ENCODE data around the gene ZNF385C.

The ZNF385C gene

GRCh38 chr17:42109086-42109485, 10.8 kb upstream of the ZNF385C start:
- DNase-seq (ENCODE audit: low read depth in 4 of 4, low spot score in 1 of 4) = no peak

DNA sequence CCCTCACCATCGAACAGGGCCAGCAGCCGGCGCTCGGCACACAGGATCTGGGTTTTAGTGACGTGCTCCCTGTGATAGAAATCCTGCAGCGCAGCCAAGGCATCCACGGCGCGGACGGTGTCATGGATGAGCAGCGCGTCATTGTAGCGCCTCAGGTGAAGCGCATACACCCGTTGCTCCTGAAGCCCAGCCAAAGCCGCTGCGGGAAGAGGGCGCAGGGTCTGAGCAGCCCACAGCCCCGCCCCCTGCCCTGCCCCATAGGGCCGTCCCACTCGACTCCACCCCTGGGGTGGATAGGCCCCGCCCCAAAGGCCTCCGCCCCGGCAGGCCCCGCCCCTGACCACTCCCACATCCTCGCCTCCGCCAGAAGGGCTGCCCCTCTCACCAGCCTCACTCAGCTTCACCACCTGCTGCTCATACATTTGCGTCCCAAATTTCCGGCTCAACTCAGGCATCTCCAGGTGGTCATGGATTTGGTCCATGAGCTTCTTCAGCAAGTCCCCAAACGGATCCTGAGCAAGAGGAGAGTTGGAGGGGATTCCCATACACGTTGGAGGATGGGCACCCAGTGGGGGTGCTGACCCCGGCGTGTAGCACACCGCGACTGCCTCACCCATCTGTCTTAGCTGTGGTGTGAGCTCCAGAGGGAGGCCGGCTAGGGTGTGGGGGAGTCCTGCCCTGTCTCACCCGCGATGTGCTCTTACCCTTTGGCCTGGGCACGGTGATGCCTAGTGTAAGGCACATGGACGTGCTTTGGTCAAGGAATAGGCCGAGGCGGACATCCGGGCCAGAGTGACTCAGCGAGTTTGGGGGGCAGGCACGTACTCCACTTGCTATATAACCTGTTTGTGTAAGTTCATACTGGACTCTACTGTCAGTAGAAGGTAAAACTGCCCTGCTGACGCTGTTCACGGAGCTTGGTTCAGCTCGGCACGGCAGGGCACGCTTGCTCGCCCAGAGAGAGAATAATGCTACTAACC, 9.6 kb upstream of the ZNF385C start:
- DNase-seq (ENCODE audit: low read depth in 4 of 4, low spot score in 1 of 4) = peak; percentile 82 to 95 (median 88)

GRCh38 chr17:42107124-42107523, 8.9 kb upstream of the ZNF385C start:
- DNase-seq (ENCODE audit: low read depth in 4 of 4, low spot score in 1 of 4) = no peak

DNA sequence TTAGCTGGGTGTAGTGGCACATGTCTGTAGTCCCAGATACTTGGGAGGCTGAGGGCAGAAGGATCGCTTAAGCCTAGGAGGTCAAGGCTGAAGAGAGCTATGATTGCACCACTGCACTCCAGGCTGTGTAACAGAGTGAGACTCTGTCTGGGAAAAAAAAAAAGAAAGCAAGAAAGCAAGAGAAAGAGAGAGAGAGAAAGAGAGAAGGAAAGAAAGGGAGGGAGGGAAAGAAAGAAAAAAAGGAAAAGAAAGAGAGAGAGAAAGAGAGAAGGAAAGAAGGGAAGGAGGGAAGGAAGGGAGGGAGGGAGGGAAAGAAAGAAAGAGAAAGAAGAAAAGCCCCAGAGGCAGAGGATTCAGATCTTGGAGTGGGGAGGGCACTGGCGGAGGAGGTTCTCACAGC, 7.7 kb upstream of the ZNF385C start:
- DNase-seq (ENCODE audit: low read depth in 4 of 4, low spot score in 1 of 4) = no peak

DNA sequence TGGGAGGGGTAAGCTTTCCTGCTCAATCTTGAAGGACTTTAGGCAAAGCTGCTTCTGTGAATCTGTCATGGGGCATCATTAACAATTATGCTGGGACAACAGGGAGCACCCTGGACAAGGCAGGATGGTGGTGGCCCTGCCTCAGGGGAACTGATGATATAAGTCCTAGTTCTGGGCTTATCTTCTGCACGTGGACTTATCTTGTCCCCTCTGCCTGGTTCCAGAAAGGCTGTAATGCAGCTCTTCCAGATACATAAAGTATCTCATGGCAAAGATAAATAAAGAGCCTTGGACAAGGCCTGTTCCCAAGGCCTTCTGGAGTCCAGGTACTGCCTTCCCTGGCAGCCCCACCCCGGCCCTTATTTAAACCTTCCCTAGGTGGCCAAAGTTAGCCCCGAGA, 6.0 kb upstream of the ZNF385C start:
- no peak for DNase-seq (ENCODE audit: low read depth in 4 of 4, low spot score in 1 of 4)

DNA sequence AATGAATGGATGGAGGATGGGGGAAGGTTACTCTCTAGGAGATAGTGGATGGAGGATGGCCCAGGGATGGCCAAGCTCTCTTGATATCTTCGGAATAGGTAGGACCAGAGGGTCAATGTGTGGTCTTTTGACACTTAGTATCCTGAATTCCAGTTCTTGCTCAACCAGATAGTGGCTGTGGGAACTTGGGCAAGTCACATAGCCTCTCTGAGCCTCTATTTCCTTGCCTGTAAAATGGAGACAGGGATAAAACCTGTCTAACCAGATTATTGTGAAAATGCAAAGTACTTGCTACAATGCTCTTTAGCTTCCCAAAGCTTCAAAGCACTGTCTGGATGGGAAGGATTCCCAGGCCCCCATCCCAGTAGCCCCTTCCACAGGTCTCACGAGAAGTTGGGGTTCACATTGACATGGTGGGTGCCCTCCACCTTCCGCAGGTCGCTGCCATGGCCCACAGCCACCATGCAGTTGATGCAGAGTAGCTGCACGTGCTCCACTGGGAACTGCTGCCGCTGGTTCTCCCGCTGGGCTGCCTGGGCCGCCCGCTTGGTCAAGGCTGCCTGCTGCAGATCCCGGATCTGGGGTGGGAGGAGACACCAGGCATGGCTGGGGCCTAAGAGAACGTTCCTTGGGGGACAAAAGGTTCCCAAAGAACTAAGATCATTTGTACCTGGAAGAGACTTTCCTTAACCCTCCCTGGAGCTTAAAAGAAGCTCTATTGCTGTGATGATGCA, 5.1 kb upstream of the ZNF385C start:
- DNase-seq (ENCODE audit: low read depth in 4 of 4, low spot score in 1 of 4) = no peak

DNA sequence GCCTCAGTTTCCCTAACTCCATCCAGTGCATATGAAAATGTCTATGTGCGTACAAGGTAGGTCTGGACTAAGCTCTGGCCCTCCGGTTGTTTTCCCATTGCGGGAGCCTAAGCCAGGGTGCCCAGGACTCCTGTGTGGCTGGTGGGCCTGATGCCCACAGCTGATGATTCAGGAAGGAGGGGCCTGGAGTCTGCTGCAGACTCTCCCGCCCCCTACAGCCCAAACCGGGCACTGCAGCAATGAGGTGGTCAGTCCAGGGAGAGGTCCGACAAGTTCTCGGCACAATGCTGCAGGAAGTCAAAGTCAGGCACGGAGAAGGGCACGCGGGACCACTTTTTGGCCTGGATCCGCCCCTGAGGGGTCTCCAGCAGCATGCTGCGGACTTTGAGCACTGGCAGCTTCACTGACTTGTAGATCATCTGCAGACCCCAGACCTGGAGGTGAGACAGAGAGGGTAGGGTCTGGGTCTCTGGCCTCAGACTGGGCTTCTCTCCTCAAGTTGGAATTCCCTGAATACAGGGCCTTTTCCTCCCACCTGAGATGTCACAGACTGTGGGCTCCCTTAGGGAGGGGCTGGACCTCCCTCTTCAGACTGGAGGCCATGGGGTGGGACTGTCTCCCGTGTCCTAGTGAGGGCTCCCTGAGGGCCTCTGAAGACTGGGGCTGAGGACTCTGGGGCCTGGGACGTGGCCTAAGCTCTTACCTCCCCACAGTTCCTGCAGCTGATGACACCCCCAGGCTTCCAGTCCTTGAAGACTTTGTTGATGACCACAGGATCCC, 3.4 kb upstream of the ZNF385C start:
- peak; percentile 38 to 63 (median 52) for DNase-seq (ENCODE audit: low read depth in 4 of 4, low spot score in 1 of 4)

DNA sequence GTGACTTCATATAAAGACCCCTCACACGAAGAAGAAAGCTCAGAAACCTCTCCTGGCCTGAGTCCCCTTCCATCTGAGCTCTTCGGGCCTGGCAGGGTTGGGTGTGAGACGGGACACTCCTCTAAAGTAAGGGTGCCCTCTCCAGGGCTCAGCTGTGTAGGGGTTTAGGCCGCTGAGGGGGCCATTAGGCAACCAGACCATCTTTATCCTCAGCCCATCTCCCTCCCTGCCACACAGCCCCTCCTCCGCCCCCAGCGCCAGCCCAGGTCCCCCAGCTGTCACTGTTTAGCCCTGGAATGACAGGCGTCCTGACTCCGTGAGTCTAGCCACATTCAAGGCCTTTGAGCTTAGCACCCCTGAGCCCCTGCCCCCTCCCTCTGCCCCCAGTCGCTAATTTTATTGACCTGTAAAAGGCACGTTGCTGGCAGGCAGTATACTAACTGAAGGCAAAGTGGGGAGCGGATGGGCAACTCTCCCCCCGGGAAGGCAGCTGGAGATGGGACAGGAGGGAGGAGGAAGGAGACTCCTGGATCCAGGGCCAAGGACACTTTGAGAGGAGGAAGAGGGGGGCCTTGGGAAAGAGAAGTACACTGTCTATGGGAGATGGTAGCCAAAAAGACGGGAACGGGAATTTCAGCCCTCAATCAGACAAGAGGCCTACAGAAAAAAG, 592 bp upstream of the ZNF385C start:
- no peak for DNase-seq (ENCODE audit: low read depth in 4 of 4, low spot score in 1 of 4)

GRCh38 chr17:42096360-42097111, 1.7 kb downstream of the ZNF385C start:
- DNase-seq (ENCODE audit: low read depth in 4 of 4, low spot score in 1 of 4) = no peak

DNA sequence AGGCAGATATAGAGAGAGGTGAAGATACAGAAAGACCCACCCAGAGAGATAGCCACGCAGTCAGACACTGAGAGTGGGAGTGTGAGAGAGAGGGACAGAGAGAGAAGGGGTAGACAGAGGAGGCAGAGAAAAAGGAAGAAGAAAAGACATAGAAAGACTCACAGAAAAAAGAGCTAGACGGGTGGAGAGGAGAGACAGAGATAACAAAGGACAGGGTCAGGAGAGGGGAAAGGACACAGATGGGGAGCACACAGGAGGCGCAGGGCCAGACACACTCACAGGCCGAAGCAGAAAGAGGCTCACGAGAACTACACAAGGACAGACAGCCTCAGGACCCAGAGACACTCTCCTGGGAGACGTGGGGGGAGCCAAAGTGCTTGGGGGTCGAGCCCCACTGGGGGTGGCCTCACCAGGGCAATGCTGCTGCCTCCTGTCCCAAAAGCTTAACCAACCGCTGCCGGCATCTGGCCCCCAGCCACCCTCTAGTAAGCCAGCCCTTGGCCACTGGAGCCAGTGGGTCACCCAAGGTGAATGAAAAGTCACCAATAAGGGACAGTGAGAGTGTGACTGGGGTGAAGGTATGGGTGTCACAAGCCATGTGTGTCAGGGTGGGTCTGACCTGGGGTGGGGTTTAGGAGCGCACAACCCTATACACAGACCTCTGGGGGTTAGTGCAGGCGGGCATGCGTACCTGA, 3.8 kb downstream of the ZNF385C start:
- DNase-seq (ENCODE audit: low read depth in 4 of 4, low spot score in 1 of 4) = no peak

DNA sequence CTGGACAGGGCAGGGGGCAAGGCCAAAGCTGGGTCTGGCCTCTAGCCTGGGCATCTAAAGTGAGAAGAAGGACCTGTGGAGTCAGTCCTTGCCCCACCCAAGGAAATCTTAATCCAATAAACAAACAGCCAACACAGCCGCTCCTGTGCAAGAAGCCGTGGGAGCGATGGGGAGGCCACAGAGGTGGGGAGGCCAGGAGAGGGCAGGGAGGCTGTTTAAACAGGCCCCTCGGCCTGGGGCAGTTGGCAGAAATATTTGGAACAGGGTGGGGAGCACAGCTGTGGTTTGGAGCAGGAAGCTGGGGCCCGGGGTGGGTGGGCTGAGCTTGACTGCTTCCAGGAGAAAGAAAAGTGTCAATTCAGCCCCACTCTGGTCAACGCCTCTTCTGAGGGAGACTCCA, 5.3 kb downstream of the ZNF385C start:
- DNase-seq (ENCODE audit: low read depth in 4 of 4, low spot score in 1 of 4) = no peak

- no peak for DNase-seq (ENCODE audit: low read depth in 4 of 4, low spot score in 1 of 4)
Observed at GRCh38 chr17:42090964-42091790, 7.1 kb downstream of the ZNF385C start.

DNA sequence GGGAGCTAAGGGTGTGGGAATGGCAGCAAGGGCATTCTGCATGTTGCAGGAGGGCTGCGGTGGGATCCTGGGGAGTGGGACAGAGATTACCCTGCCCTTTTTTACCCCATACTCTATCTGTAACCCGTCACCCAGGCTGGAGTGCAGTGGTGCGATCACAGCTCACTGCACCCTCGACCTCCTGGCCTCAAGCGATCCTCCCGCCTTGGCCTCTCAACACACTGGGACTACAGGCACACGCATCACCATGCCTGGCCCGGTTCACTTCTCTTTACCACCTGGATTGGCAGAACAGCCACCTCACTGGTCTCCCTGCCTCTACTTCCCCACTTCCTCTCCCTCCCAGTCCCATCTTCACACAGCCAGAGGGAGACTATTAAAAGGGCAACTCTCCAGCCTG, 9.5 kb downstream of the ZNF385C start:
- DNase-seq (ENCODE audit: low read depth in 4 of 4, low spot score in 1 of 4) = no peak

GRCh38 chr17:42087736-42088705, 10.3 kb downstream of the ZNF385C start:
- no peak for DNase-seq (ENCODE audit: low read depth in 4 of 4, low spot score in 1 of 4)

DNA sequence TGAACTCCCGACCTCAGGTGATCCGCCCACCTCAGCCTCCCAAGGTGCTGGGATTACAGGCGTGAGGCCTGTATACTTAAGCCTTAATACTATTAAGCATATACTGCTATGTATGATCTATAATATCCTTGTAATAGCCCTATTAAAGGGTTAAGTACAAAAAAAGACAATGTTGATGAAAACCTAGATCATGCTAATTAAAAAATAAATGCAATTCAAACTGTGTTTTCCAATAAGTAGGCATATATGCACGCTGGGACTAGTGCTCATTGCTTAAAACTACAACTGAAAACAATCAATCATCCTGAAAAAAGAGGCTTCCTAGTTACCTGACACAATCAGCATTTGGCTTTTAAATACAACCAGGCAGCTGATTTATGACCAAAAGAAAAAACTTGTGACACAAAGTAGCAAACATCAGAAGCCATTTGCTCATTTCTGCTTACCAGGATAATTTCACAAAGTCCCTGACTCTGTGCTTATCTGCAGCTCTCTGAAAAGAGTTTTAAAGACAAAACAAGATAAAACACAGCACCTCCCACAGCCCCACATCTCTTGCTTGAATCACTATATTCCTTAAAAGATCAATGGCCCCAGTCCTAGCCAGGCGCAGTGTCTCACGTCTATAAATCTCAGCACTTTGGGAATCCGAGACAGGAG, 11.1 kb downstream of the ZNF385C start:
- no peak for DNase-seq (ENCODE audit: low read depth in 4 of 4, low spot score in 1 of 4)

- no peak for DNase-seq (ENCODE audit: low read depth in 4 of 4, low spot score in 1 of 4)
Observed at GRCh38 chr17:42081516-42082129, 16.6 kb downstream of the ZNF385C start.

DNA sequence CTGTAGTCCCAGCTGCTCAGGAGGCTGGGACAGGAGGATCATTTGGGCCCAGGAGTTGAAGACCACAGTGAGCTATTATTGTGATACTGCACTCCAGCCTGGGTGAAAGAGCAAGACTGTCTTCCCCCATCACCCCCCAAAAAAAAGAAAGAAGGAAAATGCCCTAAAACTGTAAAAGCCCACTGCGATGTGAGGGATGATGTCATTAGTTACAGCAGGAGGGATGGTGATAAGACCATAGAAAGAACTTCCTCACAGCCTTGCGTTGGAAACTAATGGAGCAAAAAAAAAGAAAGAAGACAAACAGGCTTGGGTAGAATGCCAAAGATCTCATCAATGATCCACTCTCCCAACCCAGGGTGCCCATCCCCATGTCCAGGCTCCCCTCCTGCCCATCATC, 18.7 kb downstream of the ZNF385C start:
- DNase-seq (ENCODE audit: low read depth in 4 of 4, low spot score in 1 of 4) = no peak
